Esophagus (tissue), 2 donors: Measurements from ENCODE around the gene RNF151. TPM values are rescaled to one million over a fixed set of nuclear protein-coding genes. Genes with fewer than 3 reads are reported as not detected.

Experiments used
- H3K27ac ChIP-seq, 2 donors: one replicate each; pipeline ENCODE4 v1.5.1; 2013; ENCODE audit warnings: low read depth in 2 of 2, mild to moderate bottlenecking in 2 of 2, inconsistent platforms in 1 of 2, low read length in 1 of 2, moderate library complexity in 1 of 2
- H3K27me3 ChIP-seq, 2 donors: one replicate each; pipeline ENCODE4 v1.6.1; 2013; ENCODE audit warnings: low read length in 2 of 2, control low read depth in 1 of 2, mild to moderate bottlenecking in 1 of 2; ENCODE audit not compliant: insufficient read depth in 2 of 2, control insufficient read depth in 1 of 2
- H3K36me3 ChIP-seq, 2 donors: one replicate each; pipeline ENCODE4 v1.6.1; 2013; ENCODE audit warnings: low read length in 1 of 2; ENCODE audit not compliant: control insufficient read depth in 2 of 2, insufficient read depth in 2 of 2
- H3K4me1 ChIP-seq, 2 donors: one replicate each; pipeline ENCODE4 v1.6.1; 2013; ENCODE audit warnings: low read length in 1 of 2; ENCODE audit not compliant: control insufficient read depth in 2 of 2, insufficient read depth in 2 of 2
- H3K4me3 ChIP-seq, 2 donors: one replicate each; pipeline ENCODE4 v1.5.1; 2013; ENCODE audit warnings: low read length in 2 of 2, mild to moderate bottlenecking in 2 of 2, low read depth in 1 of 2, moderate library complexity in 1 of 2
- H3K9me3 ChIP-seq, 2 donors: one replicate each; pipeline ENCODE4 v1.6.1; 2013; ENCODE audit warnings: mild to moderate bottlenecking in 2 of 2, low read depth in 1 of 2, low read length in 1 of 2, moderate library complexity in 1 of 2; ENCODE audit not compliant: control insufficient read depth in 2 of 2, insufficient read depth in 1 of 2
- WGBS, 2 donors: extraction: QIAGEN DNeasy Blood & Tissue Kit; methylation state at CpG; one replicate each; pipeline ENCODE4 v1.1.7; 2013; 5-methylcytosine and 5-hydroxymethylcytosine counted together
- polyA plus RNA-seq, 2 donors: library from polyadenylated mRNA; stranded (reverse); fragments of 200-250 nt; gene quantifications; one replicate each; pipeline ENCODE4 v1.2.3, GENCODE V29; 2013
- donor health status: healthy with polysubstance abuse.
- donor health status: Bipolar disorder and iron deficiency.

RNF151 gene
- polyA plus RNA-seq, 2 donors = 0.06 to 0.20 TPM

DNA sequence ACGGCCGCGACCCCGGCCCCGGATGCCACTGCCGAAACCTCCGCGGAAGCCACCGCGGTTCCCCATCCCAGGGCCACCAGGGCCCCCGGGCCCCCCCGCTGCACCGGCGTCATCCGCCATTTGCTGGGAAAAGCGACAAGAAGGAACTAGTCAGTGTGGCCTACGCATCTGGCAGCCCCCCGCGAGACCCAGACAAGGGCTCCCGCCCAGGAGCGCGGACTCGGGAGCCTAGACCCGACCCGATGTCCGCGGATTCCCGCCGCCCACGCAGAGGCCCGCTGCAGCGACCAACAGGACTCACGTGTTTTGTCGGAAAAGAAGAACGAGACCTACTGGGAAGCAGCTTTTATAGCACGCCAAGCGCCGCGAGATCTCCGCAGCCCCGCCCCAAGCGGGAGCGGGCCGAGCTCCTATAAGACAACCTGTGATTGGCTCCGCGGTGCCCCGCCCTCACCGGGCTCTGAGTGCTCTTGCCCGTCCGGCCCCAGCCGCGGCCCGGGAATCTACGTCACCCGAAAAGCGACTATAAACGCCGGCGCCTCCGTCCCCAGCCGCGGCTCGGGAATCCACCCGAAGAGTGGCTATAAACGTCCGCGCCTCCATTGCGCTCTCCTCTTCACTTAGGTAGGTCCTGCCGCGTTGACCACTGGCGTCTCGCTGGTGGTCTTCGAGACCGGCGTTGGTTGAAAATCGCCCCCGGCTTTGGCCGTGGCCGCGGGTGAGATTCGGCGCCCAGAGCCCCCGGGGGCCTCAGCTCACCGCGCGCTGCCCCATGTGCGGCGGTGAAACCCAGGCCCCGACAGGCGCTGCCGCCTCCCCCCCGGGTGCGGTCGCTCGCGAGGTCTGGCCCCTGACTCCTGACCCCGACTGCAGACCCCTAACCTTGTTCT is 1.9 kb upstream of the RNF151 start, which contains the start of gene RPS2:
TSS of gene RPS2 (minus strand) at position 321 of the 890 bp plus-strand sequence. CDS start at position 120, 201 bp downstream.
- Histone ChIP-seq H3K9me3 (no peaks in the 10 kb centered on the region), H3K36me3 (peaks cover 2 to 21% of the 10 kb centered on the region in 2 donors), H3K27ac (peak within 1 kb of the TSS; percentile 95 to 98), H3K4me1 (peaks cover 2 to 19% of the 10 kb centered on the region in 2 donors), H3K27me3 (no peaks in the 10 kb centered on the region), H3K4me3 (peak within 1 kb of the TSS; percentile 68 to 89)
- 1% methylated on average over 86 to 97 of the region's 97 CpGs for WGBS, 2 donors

- Histone ChIP-seq H3K4me1 (peaks cover 2 to 16% of the 10 kb centered on the region in 2 donors), H3K9me3 (no peaks in the 10 kb centered on the region), H3K27ac (peak overlapping the region; percentile 93 to 98), H3K27me3 (no peaks in the 10 kb centered on the region), H3K4me3 (peak overlapping the region; percentile 68 to 89), H3K36me3 (peaks cover 2 to 21% of the 10 kb centered on the region in 2 donors)
- WGBS, 2 donors = 18% methylated on average over 24 of the region's 24 CpGs
Observed at GRCh38 chr16:1965396-1966001, 1.2 kb upstream of the RNF151 start.

- no peak overlapping the region for H3K27ac ChIP-seq
- no peak overlapping the region for H3K4me3 ChIP-seq
- peaks cover 1 to 19% of the 10 kb centered on the region in 2 donors for H3K4me1 ChIP-seq
- H3K9me3 ChIP-seq = no peaks in the 10 kb centered on the region
- H3K27me3 ChIP-seq = no peaks in the 10 kb centered on the region
- peaks cover 0 to 2% of the 10 kb centered on the region in 2 donors for H3K36me3 ChIP-seq
- WGBS, 2 donors = 89 to 90% methylated on average over 41 of the region's 41 CpGs
Observed at GRCh38 chr16:1968146-1968953, 1.7 kb downstream of the RNF151 start.

- peaks cover 0 to under 1% of the 10 kb centered on the region in 2 donors for H3K27me3 ChIP-seq
- H3K4me1 ChIP-seq = peaks cover 4 to 14% of the 10 kb centered on the region in 2 donors
- 0 to 1% methylated on average over 78 of the region's 78 CpGs for WGBS, 2 donors
- no peaks in the 10 kb centered on the region for H3K9me3 ChIP-seq
- peak within 1 kb of the TSS; percentile 89 to 100 for H3K4me3 ChIP-seq
- H3K36me3 ChIP-seq = peaks cover 0 to 30% of the 10 kb centered on the region in 2 donors
- peak within 1 kb of the TSS; percentile 97 to 99 for H3K27ac ChIP-seq
Observed at GRCh38 chr16:1971796-1972489, 5.3 kb downstream of the RNF151 start, which contains the start of gene TBL3. TBL3 (plus strand) TSS chr16:1972053; CDS start chr16:1972165, 112 bp downstream.

- peak overlapping the region; percentile 97 to 99 for H3K27ac ChIP-seq
- no peaks in the 10 kb centered on the region for H3K9me3 ChIP-seq
- H3K4me3 ChIP-seq = peak overlapping the region; percentile 89 to 100
- H3K27me3 ChIP-seq = peaks cover 0 to 2% of the 10 kb centered on the region in 2 donors
- peaks cover 0 to 34% of the 10 kb centered on the region in 2 donors for H3K36me3 ChIP-seq
- 2% methylated on average over 22 of the region's 22 CpGs for WGBS, 2 donors
- H3K4me1 ChIP-seq = peaks cover 4 to 19% of the 10 kb centered on the region in 2 donors
Observed at GRCh38 chr16:1972490-1972877, 5.8 kb downstream of the RNF151 start.

- no peaks in the 10 kb centered on the region for H3K9me3 ChIP-seq
- WGBS, 2 donors = 89 to 93% methylated on average over 15 to 16 of the region's 16 CpGs
- H3K4me1 ChIP-seq = peaks cover 4 to 30% of the 10 kb centered on the region in 2 donors
- H3K27ac ChIP-seq = no peak overlapping the region
- no peak overlapping the region for H3K4me3 ChIP-seq
- peaks cover 0 to 2% of the 10 kb centered on the region in 2 donors for H3K27me3 ChIP-seq
- peaks cover 5 to 45% of the 10 kb centered on the region in 2 donors for H3K36me3 ChIP-seq
Observed at GRCh38 chr16:1973461-1974156, 7.0 kb downstream of the RNF151 start.

- Histone ChIP-seq H3K36me3 (peaks cover 5 to 47% of the 10 kb centered on the region in 2 donors), H3K9me3 (no peaks in the 10 kb centered on the region), H3K27me3 (peaks cover 0 to 2% of the 10 kb centered on the region in 2 donors), H3K4me1 (peaks cover 4 to 32% of the 10 kb centered on the region in 2 donors), H3K4me3 (no peak overlapping the region), H3K27ac (no peak overlapping the region)
- 92% methylated on average over 37 to 42 of the region's 42 CpGs for WGBS, 2 donors
Observed at GRCh38 chr16:1974157-1975070, 7.8 kb downstream of the RNF151 start.
